GM19035 (cell line): ENCODE measurements around the gene KRTAP5-5.
"Not testable (repeated sequence)": the region's sequence is repeated elsewhere in the genome, so short reads cannot be mapped to it uniquely, and the experiment has no call there.

Experiments used
- ATAC-seq: cut with Tn5 transposase; IDR thresholded peaks from one replicate; pipeline ENCODE4 v1.9.1; 2021; ENCODE audit not compliant: unreplicated experiment

The KRTAP5-5 gene, protein sequence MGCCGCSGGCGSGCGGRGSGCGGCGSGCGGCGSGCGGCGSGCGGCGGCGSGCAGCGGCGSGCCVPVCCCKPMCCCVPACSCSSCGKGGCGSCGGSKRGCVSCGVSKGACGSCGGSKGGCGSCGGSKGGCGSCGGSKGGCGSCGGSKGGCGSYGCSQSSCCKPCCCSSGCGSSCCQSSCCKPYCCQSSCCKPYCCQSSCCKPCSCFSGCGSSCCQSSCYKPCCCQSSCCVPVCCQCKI

DNA sequence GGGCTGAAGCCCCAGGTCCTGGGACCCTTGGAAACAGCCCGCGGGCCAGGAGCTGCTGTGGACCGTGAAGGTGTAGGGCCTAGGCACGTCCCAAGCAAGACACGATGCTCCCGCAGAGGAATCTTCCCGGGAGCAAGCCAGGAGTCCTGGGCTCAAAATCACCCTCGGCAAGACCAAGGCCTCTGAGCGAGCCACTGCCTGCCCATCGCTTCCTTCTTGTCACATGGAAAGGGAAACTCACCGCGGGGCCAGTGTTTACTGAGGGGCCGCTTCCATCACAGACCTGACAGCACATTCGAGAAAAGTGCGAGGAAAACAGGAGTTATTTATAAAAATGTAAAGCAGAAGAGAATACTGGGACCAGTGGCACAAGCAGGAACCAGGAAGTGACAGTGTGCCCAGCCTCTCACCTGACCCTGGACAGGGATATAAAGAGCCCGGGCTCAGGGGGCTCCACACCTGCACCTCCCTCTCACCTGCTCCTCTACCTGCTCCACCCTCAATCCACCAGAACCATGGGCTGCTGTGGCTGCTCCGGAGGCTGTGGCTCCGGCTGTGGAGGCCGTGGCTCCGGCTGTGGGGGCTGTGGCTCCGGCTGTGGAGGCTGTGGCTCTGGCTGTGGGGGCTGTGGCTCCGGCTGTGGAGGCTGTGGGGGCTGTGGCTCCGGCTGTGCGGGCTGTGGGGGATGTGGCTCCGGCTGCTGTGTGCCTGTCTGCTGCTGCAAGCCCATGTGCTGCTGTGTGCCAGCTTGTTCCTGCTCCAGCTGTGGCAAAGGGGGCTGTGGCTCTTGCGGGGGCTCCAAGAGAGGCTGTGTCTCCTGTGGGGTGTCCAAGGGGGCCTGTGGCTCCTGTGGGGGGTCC is at the start of gene KRTAP5-5:
Gene KRTAP5-5, plus strand, starts transcription at position 450 of the 860 bp plus-strand sequence. Its CDS starts 66 bp downstream, at position 516.
- ATAC-seq = no peak

DNA sequence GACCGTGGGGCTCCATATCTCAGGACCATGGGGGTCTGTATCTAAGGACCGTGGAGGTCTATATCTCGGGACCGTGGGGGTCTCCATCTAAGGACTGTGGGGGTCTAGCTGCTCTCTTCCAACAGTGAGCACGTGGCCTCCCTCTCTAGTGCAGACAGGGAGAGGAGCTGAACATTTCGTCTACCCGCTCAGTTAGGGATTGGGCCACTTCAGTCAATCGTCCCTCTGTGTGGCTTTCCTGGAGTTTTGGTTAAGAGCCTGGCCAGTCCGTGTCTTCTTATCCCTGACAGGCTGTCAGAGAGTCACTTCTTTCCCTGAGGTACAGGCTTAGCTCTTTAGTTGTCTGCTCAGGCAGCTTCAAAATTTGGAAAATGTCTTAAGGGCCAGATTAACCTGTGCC is 47.6 kb upstream of the KRTAP5-5 start:
- ATAC-seq = no peak

DNA sequence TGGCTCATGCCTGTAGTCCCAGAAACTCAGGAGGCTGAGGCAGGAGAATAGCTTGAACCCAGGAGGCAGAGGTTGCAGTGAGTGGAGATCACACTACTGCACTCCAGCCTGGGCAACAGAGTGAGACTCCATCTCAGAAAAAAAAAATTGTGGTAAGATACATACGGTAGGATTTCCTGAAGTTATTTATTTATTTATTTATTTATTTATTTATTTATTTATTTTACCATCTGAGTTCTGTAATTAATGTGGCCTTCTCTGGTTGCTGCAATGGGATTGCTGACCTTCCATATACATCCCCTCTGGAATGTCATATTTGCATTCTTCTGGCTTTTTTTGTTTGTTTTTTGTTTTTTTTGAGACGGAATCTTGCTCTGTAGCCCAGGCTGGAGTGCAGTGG is 46.7 kb upstream of the KRTAP5-5 start:
- not testable (repeated sequence) for ATAC-seq

DNA sequence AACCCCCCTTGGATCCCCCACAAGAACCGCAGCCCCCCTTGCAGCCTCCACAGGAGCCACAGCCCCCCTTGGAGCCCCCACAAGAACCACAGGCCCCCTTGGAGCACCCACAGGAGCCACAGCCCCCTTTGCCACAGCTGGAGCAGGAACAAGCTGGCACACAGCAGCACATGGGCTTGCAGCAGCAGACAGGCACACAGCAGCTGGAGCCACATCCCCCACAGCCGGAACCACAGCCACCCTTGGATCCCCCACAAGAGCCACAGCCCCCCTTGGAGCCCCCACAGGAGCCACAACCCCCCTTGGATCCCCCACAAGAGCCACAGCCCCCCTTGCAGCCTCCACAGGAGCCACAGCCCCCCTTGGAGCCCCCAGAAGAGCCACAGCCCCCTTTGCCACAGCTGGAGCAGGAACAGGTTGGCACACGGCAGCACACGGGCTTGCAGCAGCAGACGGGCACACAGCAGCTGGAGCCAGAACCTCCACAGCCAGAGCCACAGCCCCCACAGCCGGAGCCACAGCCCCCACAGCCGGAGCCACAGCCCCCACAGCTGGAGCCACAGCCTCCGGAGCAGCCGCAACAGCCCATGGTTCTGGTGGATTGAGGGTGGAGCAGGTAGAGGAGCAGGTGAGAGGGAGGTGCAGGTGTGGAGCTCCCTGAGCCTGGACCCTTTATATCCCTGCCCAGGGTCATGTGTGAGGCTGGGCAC is 44.8 kb upstream of the KRTAP5-5 start, which contains the start of gene KRTAP5-1:
Gene KRTAP5-1, minus strand, starts transcription at position 623 of the 710 bp plus-strand sequence. Its CDS starts 34 bp downstream, at position 589.
- not testable (repeated sequence) for ATAC-seq

DNA sequence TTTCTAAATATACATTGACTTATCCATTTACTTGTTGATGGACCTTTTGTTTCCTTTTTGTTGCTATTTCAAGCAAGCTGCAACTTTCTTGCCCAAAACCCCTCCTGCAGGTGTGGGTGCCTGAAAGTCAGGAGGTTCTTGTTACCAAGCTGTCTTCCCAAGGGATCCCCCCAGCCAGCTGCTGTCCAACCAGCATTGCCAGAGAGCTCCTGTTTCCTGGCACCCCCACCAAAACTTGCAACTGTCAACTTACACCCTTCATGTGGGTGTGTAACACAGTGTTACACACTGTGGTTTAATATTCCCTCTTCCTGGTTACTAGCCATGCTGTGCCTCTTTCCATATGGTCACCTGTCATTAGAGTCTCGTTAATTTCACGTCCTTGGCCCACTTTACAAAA is 42.9 kb upstream of the KRTAP5-5 start:
- ATAC-seq = no peak

DNA sequence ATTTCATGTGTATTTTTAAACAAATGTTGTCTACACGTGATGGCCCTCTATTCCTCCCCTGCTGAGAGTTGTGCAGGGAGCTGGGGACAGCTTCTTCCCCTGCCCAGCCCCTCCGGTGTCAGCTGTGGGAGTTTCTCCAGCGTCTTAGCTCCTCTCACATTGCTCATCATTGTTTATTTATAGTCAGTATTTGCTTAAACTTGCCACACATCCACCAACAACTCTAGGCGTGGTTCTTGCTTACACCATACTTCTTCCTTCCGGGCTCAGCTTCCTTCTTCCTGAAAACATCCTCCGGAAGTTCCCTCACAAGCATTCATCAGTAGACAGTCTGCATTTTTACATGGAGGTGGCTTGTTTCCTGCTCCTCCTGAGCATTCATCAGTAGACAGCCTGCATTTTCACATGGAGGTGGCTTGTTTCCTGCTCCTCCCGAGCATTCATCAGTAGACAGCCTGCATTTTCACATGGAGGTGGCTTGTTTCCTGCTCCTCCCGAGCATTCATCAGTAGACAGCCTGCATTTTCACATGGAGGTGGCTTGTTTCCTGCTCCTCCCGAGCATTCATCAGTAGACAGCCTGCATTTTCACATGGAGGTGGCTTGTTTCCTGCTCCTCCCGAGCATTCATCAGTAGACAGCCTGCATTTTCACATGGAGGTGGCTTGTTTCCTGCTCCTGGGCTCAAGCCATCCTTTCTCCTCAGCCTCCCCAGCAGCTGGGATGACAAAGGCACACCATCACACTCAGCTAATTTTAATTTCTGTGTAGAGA is 40.2 kb upstream of the KRTAP5-5 start:
- ATAC-seq = not testable (repeated sequence)

DNA sequence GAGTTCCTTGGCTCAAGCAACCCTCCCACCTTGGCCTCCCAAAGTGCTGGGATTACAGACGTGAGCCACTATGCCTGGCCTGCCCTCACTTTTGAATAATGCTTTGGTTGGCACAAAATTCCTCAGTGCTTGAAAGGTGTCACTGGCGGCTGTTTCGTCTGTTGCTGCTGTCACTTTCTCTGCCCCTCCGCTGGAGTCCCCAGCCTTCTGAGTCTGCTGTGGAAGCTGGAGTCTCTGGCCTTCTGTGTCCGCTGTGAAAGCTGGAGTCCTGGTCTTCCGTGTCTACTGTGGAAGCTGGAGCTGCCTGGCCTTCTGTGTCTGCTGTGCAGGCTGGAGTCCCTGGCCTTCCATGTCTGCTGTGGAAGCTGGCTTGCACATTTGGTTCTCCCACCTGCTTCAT is 39.6 kb upstream of the KRTAP5-5 start:
- no peak for ATAC-seq

DNA sequence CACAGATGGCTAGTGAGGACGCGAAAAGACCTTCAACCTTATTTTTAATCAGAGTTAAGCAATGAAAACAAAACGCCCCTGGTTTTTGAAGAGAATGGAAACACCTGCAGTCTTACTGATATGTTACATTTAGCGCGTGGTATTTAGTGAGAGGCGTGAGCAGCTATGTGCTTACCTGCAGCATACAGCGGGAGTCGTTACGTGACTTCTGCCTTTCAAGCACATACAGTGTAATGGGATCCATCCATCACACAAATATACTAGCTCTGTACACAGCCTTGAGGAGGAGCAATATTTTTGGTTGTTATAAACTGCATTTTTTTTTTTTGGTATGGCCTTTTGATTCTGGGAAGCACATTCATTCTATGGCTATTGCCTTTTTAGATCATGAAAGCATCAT is 36.9 kb upstream of the KRTAP5-5 start:
- no peak for ATAC-seq

DNA sequence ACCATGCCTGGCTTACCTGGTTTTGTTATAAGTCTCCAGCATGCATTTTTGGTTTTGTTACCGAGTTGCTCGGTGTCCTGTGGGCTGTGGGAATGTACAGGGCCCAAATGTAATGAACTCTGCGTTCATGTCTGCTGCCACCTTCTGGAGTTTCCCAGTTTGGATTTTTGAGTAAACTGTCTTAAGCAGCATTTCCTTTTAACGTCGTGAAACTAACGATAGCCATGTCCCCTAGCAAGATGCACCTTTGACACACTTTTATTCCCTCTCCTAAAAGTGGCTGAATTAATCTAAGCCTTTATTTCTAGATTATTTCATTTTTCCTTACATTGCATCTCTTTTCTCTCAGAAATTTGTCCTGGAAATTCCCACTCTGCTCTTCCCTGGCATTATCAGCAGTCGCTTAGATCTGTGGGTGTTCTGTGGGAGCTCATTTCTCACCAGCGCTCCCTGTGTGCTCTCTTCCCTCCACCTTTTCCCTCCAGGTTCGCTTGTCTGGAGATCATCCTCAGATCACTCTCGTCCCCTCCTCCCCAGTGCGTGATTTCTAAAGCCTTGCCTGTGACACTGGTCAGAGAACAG is 33.5 kb upstream of the KRTAP5-5 start:
- ATAC-seq = not testable (repeated sequence)

DNA sequence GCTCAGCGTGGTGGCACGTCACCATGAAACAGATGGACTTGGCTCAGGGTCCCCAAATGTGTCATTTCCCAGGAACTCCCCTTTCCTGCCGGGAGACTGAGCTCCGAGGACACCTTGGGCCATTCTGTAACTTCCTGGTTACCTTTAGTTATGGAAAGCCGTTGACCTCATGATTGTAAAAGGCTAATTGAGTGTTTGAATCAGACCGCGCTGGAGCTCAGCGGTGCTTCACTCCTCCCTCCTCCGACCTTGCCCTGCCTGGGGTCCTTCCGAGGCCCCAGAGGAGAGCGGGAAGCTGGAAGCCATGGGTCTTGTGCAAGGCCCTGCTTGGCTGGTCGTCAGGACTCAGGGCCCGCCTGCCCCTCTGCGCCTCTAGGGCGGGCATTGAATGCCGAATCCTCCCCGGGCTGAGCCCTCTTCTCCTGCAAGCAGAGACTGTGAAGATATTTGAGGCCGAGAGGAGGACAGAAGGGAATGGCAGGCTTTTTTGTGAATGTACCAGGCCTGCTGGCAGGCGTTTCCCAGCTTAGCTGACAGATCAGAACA is 32.9 kb upstream of the KRTAP5-5 start:
- not testable (repeated sequence) for ATAC-seq

DNA sequence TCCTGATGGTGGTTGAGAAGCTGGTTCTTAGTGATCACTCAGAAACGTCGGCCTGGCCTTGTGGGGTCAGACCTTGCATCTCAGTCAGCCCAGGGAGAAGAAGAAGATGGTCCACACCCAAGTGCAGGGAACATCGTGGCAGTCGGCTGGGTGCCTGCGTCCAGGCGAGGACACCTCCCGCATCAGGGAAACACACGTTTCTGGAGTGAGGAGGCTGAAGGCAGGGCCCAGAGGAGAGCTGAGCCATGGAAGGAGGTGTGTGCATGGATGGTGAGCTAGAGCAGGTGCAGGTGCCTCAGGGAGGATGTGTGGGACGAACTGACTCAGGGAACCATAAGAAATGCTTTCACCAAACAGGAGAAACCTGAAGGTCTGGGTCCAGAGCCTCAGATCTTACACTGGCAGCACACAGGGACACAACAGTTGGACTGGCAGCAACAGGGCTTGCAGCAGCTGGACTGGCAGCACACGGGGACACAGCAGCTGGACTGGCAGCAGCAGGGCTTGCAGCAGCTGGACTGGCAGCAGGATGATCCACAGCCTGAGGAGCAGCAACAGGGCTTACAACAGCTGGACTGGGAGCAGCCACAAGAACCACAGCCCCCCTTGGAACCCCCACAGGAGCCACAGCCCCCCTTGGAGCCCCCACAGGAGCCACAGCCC is 32.1 kb upstream of the KRTAP5-5 start:
- no peak for ATAC-seq

DNA sequence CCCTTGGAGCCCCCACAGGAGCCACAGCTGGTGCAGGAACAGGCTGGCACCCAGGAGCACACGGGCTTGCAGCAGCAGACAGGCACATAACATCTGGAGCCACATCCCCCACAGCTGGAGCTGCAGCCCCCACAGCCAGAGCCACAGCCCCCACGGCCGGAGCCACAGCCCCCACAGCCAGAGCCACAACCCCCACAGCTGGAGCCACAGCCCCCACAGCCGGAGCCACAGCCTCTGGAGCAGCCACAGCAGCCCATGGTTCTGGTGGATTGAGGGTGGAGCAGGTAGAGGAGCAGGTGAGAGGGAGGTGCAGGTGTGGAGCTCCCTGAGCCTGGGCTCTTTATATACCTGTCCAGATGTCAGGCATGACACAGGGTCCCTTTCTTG is 31.6 kb upstream of the KRTAP5-5 start, which contains the start of gene KRTAP5-2:
Gene KRTAP5-2, minus strand, starts transcription at position 301 of the 387 bp plus-strand sequence. Its CDS starts 44 bp downstream, at position 257.
- no peak for ATAC-seq

DNA sequence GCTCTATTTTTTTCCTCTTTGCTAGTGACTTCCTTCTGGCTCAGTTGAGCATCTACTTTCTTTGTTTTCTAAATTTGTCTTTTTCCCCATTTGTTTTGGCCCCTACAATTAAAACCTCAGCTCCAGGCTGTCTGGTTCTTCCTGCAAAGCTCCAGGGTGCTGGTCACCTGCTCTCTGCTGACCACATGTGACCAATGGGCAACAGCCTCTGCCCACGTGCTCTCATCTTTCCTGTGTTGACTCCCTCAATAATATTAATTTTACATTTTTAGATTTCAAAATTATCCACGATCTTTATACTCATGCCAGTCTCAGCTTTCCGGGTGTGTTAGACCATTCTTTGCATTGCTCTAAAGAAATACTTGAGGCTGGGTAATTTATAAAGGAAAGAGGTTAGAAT is 31.2 kb upstream of the KRTAP5-5 start:
- ATAC-seq = not testable (repeated sequence)

DNA sequence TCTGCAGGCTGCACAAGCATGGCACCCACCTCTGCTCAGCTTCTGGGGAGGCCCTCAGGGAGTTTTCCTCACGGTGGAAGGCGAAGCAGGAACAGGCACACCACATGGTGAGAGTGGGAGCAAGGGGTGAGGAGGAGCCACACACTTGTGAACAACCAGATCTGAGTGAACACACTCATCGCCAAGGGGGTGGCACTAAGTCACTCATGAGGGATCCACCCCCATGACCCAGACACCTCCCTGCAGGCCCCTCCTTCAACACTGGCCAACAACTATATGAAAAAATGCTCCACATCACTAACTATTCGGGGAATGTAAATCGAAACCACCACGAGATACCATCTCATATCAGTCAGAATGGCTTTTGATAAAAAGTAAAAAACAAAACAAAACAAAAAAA is 30.8 kb upstream of the KRTAP5-5 start:
- ATAC-seq = no peak

DNA sequence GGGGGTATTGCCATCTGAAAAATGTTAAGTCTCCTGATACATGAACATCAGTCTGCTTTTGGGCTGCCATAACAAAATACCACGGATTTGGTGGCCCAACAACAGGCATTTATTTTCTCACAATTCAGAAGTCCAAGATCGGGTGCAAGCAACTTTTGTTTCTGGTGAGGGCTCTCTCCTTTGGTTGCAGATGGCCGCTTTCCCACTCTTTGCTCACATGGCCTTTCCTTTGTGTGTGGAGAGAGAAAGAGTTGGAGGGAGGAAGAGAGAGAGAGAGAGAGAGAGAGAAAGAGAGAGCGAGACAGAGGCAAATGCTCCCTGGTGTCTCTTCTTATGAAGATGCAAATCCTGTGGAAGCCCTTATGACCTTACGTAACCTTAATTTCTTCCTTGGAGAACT is 28.9 kb upstream of the KRTAP5-5 start:
- no peak for ATAC-seq

DNA sequence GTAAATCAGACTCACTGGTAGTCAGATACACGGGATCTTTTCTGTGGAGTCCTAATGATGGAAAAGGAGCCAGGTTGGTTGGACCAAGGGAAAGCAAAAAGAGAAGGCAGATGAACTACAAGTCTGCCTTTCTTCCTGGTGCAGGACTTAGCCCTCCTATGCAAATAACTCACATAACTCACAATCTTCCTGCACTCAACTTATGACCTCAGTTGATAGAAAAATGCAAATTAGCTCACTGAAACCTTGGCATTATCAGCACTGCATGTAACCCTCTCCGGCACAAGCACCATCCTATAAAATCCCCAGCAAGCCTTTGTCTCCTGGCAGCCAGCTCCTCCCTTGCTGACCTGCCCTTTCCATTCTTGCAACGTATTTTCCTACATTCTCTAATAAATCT is 27.9 kb upstream of the KRTAP5-5 start:
- not testable (repeated sequence) for ATAC-seq

DNA sequence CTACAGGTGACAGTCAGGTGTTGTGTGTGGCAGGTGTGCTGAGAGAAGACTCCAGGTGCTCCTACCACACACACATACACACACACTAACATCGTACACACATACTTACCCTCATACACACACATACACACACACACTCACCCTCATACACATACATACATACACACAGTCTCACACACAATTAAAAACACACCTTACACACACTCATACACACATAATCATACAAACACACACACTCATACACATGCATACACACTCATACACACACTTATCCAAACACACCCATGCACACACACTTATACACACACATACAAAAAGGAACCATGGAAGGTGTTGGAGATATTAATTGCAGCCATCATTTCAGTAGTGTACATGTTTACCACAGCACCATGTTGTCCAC is 25.9 kb upstream of the KRTAP5-5 start:
- no peak for ATAC-seq

DNA sequence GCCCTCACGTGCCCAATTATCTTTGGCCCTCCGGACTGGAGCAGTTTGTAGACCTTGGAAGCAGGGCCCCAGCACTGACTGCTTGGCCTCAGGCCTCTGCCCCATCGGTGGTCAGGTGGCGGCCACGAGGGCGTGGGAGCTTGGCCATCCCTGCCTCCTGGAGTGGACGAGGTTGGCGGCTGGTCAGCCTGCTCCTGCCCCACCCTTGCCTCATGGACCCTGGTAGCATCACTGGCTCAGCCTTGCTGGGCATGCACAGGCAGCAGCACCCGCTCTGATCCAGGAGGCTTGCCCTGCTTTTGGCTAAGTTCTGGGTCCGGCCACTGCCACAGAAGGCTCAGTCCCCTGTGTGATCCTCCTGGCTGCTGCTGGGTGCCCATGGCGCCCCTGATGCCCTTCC is 25.4 kb upstream of the KRTAP5-5 start:
- ATAC-seq = no peak

DNA sequence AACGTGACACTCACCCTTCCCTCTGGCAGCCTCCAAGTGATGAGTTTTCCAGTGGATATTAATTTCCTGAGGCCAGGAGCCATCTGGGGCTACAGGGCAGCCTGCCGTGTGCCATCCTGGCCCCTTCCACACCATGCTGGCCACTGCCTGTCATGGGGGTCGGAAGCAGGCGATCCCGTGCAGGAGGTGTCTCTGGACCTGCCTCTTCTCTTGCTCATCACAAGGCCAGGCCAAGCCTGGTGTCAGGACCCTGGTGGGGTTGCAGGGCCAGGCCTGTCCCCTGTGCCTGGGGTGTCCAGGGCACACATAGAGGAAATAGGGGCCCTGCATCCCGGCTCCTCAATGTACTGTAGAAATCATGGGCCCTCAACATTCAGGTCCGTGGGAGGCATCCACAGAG is 24.9 kb upstream of the KRTAP5-5 start:
- ATAC-seq = no peak
